ENCODE measurements around the gene LCN12. TPM values are rescaled to one million over a fixed set of nuclear protein-coding genes. Genes with fewer than 3 reads are reported as not detected.

The LCN12 gene
- total RNA-seq, 4 donors from 2014 or later, result 5.4 to 43.2 (median 10.3) TPM; not detected in 1

Other genes starting within 250 kb of the LCN12 start
- gene DIPK1B, start 239.7 kb upstream of the LCN12 start, total RNA-seq, result 10 to 100 TPM in 3 of 4 donors, 1 to 10 TPM in 1; 3.2 to 26.3 (median 21.0) TPM
- gene LCN10, start 209.3 kb upstream of the LCN12 start, total RNA-seq, result 10 to 100 TPM in 3 of 4 donors, under 1 TPM in 1; 0.55 to 81.4 (median 20.4) TPM
- gene LCN6, start 203.7 kb upstream of the LCN12 start, total RNA-seq, result 100 to 1,000 TPM in 2 of 4 donors, 10 to 100 TPM in 1, 1 to 10 TPM in 1; 1.2 to 164 (median 89.7) TPM
- gene LCN8, start 194.0 kb upstream of the LCN12 start, total RNA-seq, result under 1 TPM in 1 of 4 donors, not detected in 3; 0.27 TPM
- gene LCN15, start 187.8 kb upstream of the LCN12 start, total RNA-seq, result not detected
- 10 to 100 TPM in 3 of 4 donors, 1 to 10 TPM in 1; 3.5 to 48.9 (median 32.0) TPM for gene TMEM141, start 160.9 kb upstream of the LCN12 start, total RNA-seq
- 1 to 10 TPM in 2 of 4 donors, not detected in 2; 2.0 TPM for gene CCDC183, start 155.9 kb upstream of the LCN12 start, total RNA-seq
- gene RABL6, start 144.3 kb upstream of the LCN12 start, total RNA-seq, result 10 to 100 TPM; 28.8 to 57.9 (median 39.6) TPM
- gene AJM1, start 109.8 kb upstream of the LCN12 start, total RNA-seq, result 1 to 10 TPM in 3 of 4 donors, not detected in 1; 1.3 to 3.6 (median 3.6) TPM
- gene PHPT1, start 102.9 kb upstream of the LCN12 start, total RNA-seq, result 10 to 100 TPM; 12.4 to 55.5 (median 31.4) TPM
- 1 to 10 TPM in 2 of 4 donors, under 1 TPM in 1, not detected in 1; 0.26 to 4.3 (median 4.2) TPM for gene MAMDC4, start 99.9 kb upstream of the LCN12 start, total RNA-seq
- gene EDF1, start 86.0 kb upstream of the LCN12 start, total RNA-seq, result 100 to 1,000 TPM in 3 of 4 donors, 10 to 100 TPM in 1; 75.6 to 244 (median 144) TPM
- gene TRAF2, start 65.8 kb upstream of the LCN12 start, total RNA-seq, result 10 to 100 TPM in 3 of 4 donors, under 1 TPM in 1; 0.88 to 22.1 (median 11.9) TPM
- gene FBXW5, start 7.5 kb upstream of the LCN12 start, total RNA-seq, result 100 to 1,000 TPM in 1 of 4 donors, 10 to 100 TPM in 3; 67.4 to 111 (median 75.3) TPM
- gene C8G, start 7.0 kb upstream of the LCN12 start, total RNA-seq, result not detected
- 100 to 1,000 TPM in 1 of 4 donors, 10 to 100 TPM in 3; 13.5 to 116 (median 58.8) TPM for gene PTGDS, start 25.2 kb downstream of the LCN12 start, total RNA-seq
- 1 to 10 TPM in 1 of 4 donors, under 1 TPM in 3; under 0.01 to 6.9 (median 0.54) TPM for gene LCNL1, start 30.7 kb downstream of the LCN12 start, total RNA-seq
- gene PAXX, start 40.1 kb downstream of the LCN12 start, total RNA-seq, result 10 to 100 TPM; 14.2 to 39.5 (median 18.8) TPM
- gene CLIC3, start 44.3 kb downstream of the LCN12 start, total RNA-seq, result 1 to 10 TPM in 2 of 4 donors, not detected in 2; 1.5 TPM
- gene ABCA2, start 76.0 kb downstream of the LCN12 start, total RNA-seq, result 10 to 100 TPM; 24.8 to 36.9 (median 26.1) TPM
- not detected for gene FUT7, start 79.8 kb downstream of the LCN12 start, total RNA-seq
- gene NPDC1, start 93.9 kb downstream of the LCN12 start, total RNA-seq, result 100 to 1,000 TPM in 1 of 4 donors, 10 to 100 TPM in 3; 25.2 to 221 (median 59.2) TPM
- gene ENTPD2, start 101.8 kb downstream of the LCN12 start, total RNA-seq, result 10 to 100 TPM in 1 of 4 donors, 1 to 10 TPM in 1, not detected in 2; 2.4 to 11.5 TPM
- gene SAPCD2, start 118.3 kb downstream of the LCN12 start, total RNA-seq, result 1 to 10 TPM in 2 of 4 donors, under 1 TPM in 1, not detected in 1; 0.15 to 5.9 (median 1.0) TPM
- gene UAP1L1, start 125.2 kb downstream of the LCN12 start, total RNA-seq, result 10 to 100 TPM in 1 of 4 donors, 1 to 10 TPM in 2, under 1 TPM in 1; 0.51 to 13.8 (median 5.3) TPM
- 10 to 100 TPM; 32.9 to 65.0 (median 47.5) TPM for gene MAN1B1, start 134.7 kb downstream of the LCN12 start, total RNA-seq
- 100 to 1,000 TPM in 1 of 4 donors, 10 to 100 TPM in 3; 23.2 to 100 (median 76.8) TPM for gene DPP7, start 162.5 kb downstream of the LCN12 start, total RNA-seq
- gene GRIN1, start 186.9 kb downstream of the LCN12 start, total RNA-seq, result not detected
- under 1 TPM in 1 of 4 donors, not detected in 3; 0.29 TPM for gene LRRC26, start 217.8 kb downstream of the LCN12 start, total RNA-seq
- not detected for gene TMEM210, start 219.8 kb downstream of the LCN12 start, total RNA-seq
- 10 to 100 TPM in 3 of 4 donors, 1 to 10 TPM in 1; 6.7 to 65.6 (median 24.9) TPM for gene ANAPC2, start 236.3 kb downstream of the LCN12 start, total RNA-seq
- gene SSNA1, start 236.4 kb downstream of the LCN12 start, total RNA-seq, result 10 to 100 TPM; 17.1 to 47.1 (median 40.6) TPM
- 10 to 100 TPM in 1 of 4 donors, 1 to 10 TPM in 2, under 1 TPM in 1; 0.29 to 17.1 (median 5.5) TPM for gene TPRN, start 248.5 kb downstream of the LCN12 start, total RNA-seq